Measurements from ENCODE around the gene MAPK13.

Gene MAPK13

GRCh38 chr6:36169023-36170007, 39.0 kb downstream of the MAPK13 start:
- H3K9me3 ChIP-seq (ENCODE audit: severe bottlenecking): no peaks in the 10 kb centered on the region
- H3K4me3 ChIP-seq (ENCODE audit: severe bottlenecking): no peak overlapping the region
- no peaks in the 10 kb centered on the region for H3K36me3 ChIP-seq (ENCODE audit: low read depth)
- ATAC-seq (ENCODE audit: low read depth) (no peak), DNase-seq (ENCODE audit: low spot score) (no peak)
- no peaks in the 10 kb centered on the region for H3K27me3 ChIP-seq (ENCODE audit: insufficient read depth, poor library complexity, severe bottlenecking)
- no peak overlapping the region for H3K27ac ChIP-seq (ENCODE audit: poor library complexity, severe bottlenecking)
- no peak for TF ChIP-seq CTCF (IDR thresholded peaks at IDR 0.05; ENCODE audit: poor library complexity, severe bottlenecking)
- no peaks in the 10 kb centered on the region for H3K4me1 ChIP-seq (ENCODE audit: insufficient read depth, poor library complexity, severe bottlenecking)

- Histone ChIP-seq H3K27me3 (ENCODE audit: insufficient read depth, poor library complexity, severe bottlenecking) (no peaks in the 10 kb centered on the region), H3K9me3 (ENCODE audit: severe bottlenecking) (no peaks in the 10 kb centered on the region), H3K4me3 (ENCODE audit: severe bottlenecking) (no peak overlapping the region), H3K4me1 (ENCODE audit: insufficient read depth, poor library complexity, severe bottlenecking) (no peaks in the 10 kb centered on the region), H3K36me3 (ENCODE audit: low read depth) (no peaks in the 10 kb centered on the region), H3K27ac (ENCODE audit: poor library complexity, severe bottlenecking) (no peak overlapping the region)
- ATAC-seq (ENCODE audit: low read depth) (no peak), DNase-seq (ENCODE audit: low spot score) (no peak)
- no peak for TF ChIP-seq CTCF (IDR thresholded peaks at IDR 0.05; ENCODE audit: poor library complexity, severe bottlenecking)
Measured at GRCh38 chr6:36170704-36171103, 40.4 kb downstream of the MAPK13 start.

GRCh38 chr6:36171573-36171972, 41.3 kb downstream of the MAPK13 start:
- Histone ChIP-seq H3K4me3 (ENCODE audit: severe bottlenecking) (no peak overlapping the region), H3K36me3 (ENCODE audit: low read depth) (no peaks in the 10 kb centered on the region), H3K4me1 (ENCODE audit: insufficient read depth, poor library complexity, severe bottlenecking) (no peaks in the 10 kb centered on the region), H3K9me3 (ENCODE audit: severe bottlenecking) (no peaks in the 10 kb centered on the region), H3K27ac (ENCODE audit: poor library complexity, severe bottlenecking) (no peak overlapping the region), H3K27me3 (ENCODE audit: insufficient read depth, poor library complexity, severe bottlenecking) (no peaks in the 10 kb centered on the region)
- ATAC-seq (ENCODE audit: low read depth) (no peak), DNase-seq (ENCODE audit: low spot score) (no peak)
- no peak for TF ChIP-seq CTCF (IDR thresholded peaks at IDR 0.05; ENCODE audit: poor library complexity, severe bottlenecking)

GRCh38 chr6:36177166-36177565, 46.9 kb downstream of the MAPK13 start:
- no peak for DNase-seq (ENCODE audit: low spot score)
- Histone ChIP-seq H3K9me3 (ENCODE audit: severe bottlenecking) (peaks cover 3% of the 10 kb centered on the region), H3K27ac (ENCODE audit: poor library complexity, severe bottlenecking) (no peak overlapping the region), H3K27me3 (ENCODE audit: insufficient read depth, poor library complexity, severe bottlenecking) (no peaks in the 10 kb centered on the region), H3K4me1 (ENCODE audit: insufficient read depth, poor library complexity, severe bottlenecking) (no peaks in the 10 kb centered on the region), H3K36me3 (ENCODE audit: low read depth) (no peaks in the 10 kb centered on the region), H3K4me3 (ENCODE audit: severe bottlenecking) (no peak overlapping the region)
- no peak for TF ChIP-seq CTCF (IDR thresholded peaks at IDR 0.05; ENCODE audit: poor library complexity, severe bottlenecking)
- no peak for ATAC-seq (ENCODE audit: low read depth)

GRCh38 chr6:36178544-36178943, 48.2 kb downstream of the MAPK13 start:
- H3K27ac ChIP-seq (ENCODE audit: poor library complexity, severe bottlenecking): no peak overlapping the region
- H3K36me3 ChIP-seq (ENCODE audit: low read depth): no peaks in the 10 kb centered on the region
- DNase-seq (ENCODE audit: low spot score) (no peak), ATAC-seq (ENCODE audit: low read depth) (no peak)
- H3K4me1 ChIP-seq (ENCODE audit: insufficient read depth, poor library complexity, severe bottlenecking): no peaks in the 10 kb centered on the region
- TF ChIP-seq CTCF (IDR thresholded peaks at IDR 0.05; ENCODE audit: poor library complexity, severe bottlenecking): no peak
- no peaks in the 10 kb centered on the region for H3K27me3 ChIP-seq (ENCODE audit: insufficient read depth, poor library complexity, severe bottlenecking)
- no peak overlapping the region for H3K4me3 ChIP-seq (ENCODE audit: severe bottlenecking)
- H3K9me3 ChIP-seq (ENCODE audit: severe bottlenecking): peaks cover 3% of the 10 kb centered on the region

Measured in RWPE2 (cell line).